ENCODE data around the gene ACADSB. TPM values are rescaled to one million over a fixed set of nuclear protein-coding genes. Genes with fewer than 3 reads are reported as not detected.

ACADSB gene
- total RNA-seq, 1 donor from 2014 or later: 4.5 TPM

- DNase-seq (ENCODE audit: low read depth in 2 of 2): no peak
Observed at GRCh38 chr10:123096452-123096851, 87.6 kb downstream of the ACADSB start.

GRCh38 chr10:123097039-123097438 lies 88.2 kb downstream of the ACADSB start:
- DNase-seq (ENCODE audit: low read depth in 2 of 2): no peak

- DNase-seq (ENCODE audit: low read depth in 2 of 2): no peak
Observed at GRCh38 chr10:123100030-123100762, 91.4 kb downstream of the ACADSB start.

- no peak for DNase-seq (ENCODE audit: low read depth in 2 of 2)
Observed at GRCh38 chr10:123101872-123102271, 93.1 kb downstream of the ACADSB start.

DNA sequence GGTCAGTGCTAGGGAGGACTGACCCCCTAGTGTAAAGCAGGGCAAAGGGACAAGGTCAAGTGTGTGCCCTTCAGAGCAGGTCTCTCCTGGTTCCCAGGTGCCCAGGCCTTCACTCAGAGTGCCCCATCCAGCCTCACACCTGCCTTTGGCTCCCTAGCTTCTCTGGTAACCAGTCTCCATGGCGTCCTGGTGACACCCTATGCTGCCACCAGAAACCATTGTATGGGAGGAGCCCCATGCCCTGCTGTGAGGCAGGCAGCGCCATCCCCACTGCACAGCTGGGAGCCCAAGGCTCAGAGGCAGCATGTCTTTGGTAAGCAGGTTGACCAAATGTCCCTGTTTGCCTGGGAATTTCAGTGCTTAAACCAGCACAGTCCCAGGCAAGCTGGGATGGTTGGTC lies 93.9 kb downstream of the ACADSB start:
- no peak for DNase-seq (ENCODE audit: low read depth in 2 of 2)

- no peak for DNase-seq (ENCODE audit: low read depth in 2 of 2)
Observed at GRCh38 chr10:123103944-123104343, 95.1 kb downstream of the ACADSB start.

Other genes starting within 250 kb of the ACADSB start
- 0.25 and 0.26 TPM in 2 replicates for gene CUZD1, start 163.1 kb upstream of the ACADSB start, total RNA-seq
- 0.63 and 3.2 TPM in 2 replicates for gene FAM24B, start 129.4 kb upstream of the ACADSB start, total RNA-seq
- not detected in 2 replicates for gene FAM24A, start 98.4 kb upstream of the ACADSB start, total RNA-seq
- 9.6 and 10.1 TPM in 2 replicates for gene C10orf88, start 54.8 kb upstream of the ACADSB start, total RNA-seq
- 2.2 and 2.8 TPM in 2 replicates for gene PSTK, start 28.6 kb upstream of the ACADSB start, total RNA-seq
- gene IKZF5, start 211 bp upstream of the ACADSB start, total RNA-seq: 2.3 and 3.4 TPM in 2 replicates
- gene HMX3, start 127.0 kb downstream of the ACADSB start, total RNA-seq: not detected in 2 replicates
- gene HMX2, start 139.1 kb downstream of the ACADSB start, total RNA-seq: not detected in 2 replicates
- 148 and 222 TPM in 2 replicates for gene BUB3, start 145.4 kb downstream of the ACADSB start, total RNA-seq